Measurements from ENCODE around the gene KLRC3.
"Not testable (repeated sequence)": the region's sequence is repeated elsewhere in the genome, so short reads cannot be mapped to it uniquely, and the experiment has no call there.

The KLRC3 gene

GRCh38 chr12:10455766-10456165 is 35.4 kb upstream of the KLRC3 start:
- TF ChIP-seq REST (IDR thresholded peaks at IDR 0.05; ENCODE audit: insufficient read depth in 1 of 2, low read depth in 2 of 2, low read length in 2 of 2), result no peak
- TF ChIP-seq TAF1 (IDR thresholded peaks at IDR 0.05; ENCODE audit: borderline replicate concordance, insufficient read depth, low read length), result no peak

DNA sequence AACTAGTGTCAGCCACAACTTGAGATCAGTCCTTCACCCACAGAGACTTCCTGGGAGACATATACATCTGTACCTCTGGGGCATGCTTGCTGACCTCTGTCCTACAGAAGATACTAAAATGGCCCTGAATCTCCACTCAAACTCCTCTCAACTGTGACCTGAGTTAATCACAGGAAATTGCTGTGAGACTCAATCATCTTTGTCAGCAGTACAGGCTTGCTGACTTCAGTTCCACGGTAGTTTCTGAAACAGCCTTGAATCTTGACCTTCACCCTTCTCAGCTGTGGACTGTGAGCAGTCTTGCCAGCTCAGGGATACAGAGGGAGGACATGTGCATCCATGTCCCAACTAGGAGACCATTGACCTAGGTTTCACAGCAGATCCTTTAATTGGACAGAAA is 34.1 kb upstream of the KLRC3 start:
- TF ChIP-seq SIN3A (IDR thresholded peaks at IDR 0.05; ENCODE audit: borderline replicate concordance, insufficient read depth, low read length) (no peak), FOXP2 (optimal IDR thresholded peaks at IDR 0.05; ENCODE audit: borderline replicate concordance, extremely low read depth, extremely low read length, insufficient read depth) (no peak), TAF1 (IDR thresholded peaks at IDR 0.05; ENCODE audit: borderline replicate concordance, insufficient read depth, low read length) (no peak), REST (IDR thresholded peaks at IDR 0.05; ENCODE audit: insufficient read depth in 1 of 2, low read depth in 2 of 2, low read length in 2 of 2) (no peak), POLR2AphosphoS5 (IDR thresholded peaks at IDR 0.05; ENCODE audit: low read depth, low read length) (no peak)

DNA sequence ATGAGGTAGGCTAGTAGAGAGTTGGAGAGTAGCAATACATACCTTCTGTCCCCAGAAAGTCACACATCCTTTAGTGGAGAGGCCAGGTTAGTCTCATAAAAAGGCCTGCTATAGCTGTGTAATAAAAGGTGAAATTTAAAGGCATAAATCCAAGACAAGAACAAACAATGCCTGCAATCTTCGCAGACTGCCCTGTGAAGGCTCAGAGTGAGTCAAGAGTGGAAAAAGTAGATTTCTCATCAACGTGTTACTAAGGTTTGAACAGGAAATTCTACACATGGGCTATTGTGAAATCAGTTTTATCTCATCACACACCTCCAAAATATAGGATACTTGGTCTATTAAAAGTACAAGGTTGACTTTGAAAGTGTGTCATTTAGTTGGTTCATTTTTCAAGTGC is 32.8 kb upstream of the KLRC3 start, which contains the start of gene KLRC1:
Gene KLRC1 (minus strand): TSS at position 222 of the 400 bp plus-strand sequence. CDS start 2,221 bp downstream, outside the sequence.
- TF ChIP-seq POLR2AphosphoS5 (IDR thresholded peaks at IDR 0.05; ENCODE audit: low read depth, low read length) (no peak), FOXP2 (optimal IDR thresholded peaks at IDR 0.05; ENCODE audit: borderline replicate concordance, extremely low read depth, extremely low read length, insufficient read depth) (no peak), TAF1 (IDR thresholded peaks at IDR 0.05; ENCODE audit: borderline replicate concordance, insufficient read depth, low read length) (no peak), REST (IDR thresholded peaks at IDR 0.05; ENCODE audit: insufficient read depth in 1 of 2, low read depth in 2 of 2, low read length in 2 of 2) (no peak), SIN3A (IDR thresholded peaks at IDR 0.05; ENCODE audit: borderline replicate concordance, insufficient read depth, low read length) (no peak)

DNA sequence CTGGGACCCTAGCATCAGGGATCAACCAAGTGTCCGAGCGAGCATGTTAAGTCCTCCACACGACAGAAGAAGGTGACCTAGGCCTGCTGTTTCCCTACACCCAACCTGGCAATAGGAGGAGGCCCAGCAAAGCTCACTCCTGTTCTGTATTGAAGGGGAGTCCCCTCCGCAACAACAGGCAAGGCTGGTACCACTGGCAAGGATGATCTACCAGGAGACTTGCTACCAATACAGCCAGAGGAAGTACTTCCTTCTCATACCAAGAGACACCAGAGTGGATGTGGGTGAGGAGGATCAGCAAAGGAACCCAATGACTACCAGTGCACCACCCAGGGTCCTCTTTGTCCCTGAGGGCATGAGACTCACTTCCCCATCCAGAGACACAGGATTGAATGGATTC is 27.8 kb upstream of the KLRC3 start:
- TF ChIP-seq POLR2AphosphoS5 (IDR thresholded peaks at IDR 0.05; ENCODE audit: low read depth, low read length) (no peak), REST (IDR thresholded peaks at IDR 0.05; ENCODE audit: insufficient read depth in 1 of 2, low read depth in 2 of 2, low read length in 2 of 2) (no peak), SIN3A (IDR thresholded peaks at IDR 0.05; ENCODE audit: borderline replicate concordance, insufficient read depth, low read length) (no peak)

DNA sequence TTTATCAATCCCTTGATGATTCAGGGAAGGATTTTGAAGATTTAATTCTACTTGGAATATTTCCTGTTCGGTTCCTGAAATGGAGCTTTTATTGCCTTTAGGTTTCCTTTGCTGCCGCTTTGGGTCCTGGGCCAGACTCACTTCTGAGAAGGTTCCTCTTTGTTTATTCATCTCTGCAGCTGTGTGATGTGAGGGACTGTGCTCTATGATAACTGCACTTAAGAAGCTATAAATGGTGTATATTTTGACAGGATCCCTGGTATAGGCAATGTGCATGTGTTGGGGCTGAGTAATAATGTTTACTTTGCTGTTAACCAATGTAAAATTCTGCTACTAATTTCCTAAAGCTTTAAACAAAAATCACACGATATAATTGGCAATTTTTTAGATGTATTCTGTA is 15.4 kb upstream of the KLRC3 start, which contains the start of gene KLRC2:
Gene KLRC2 (minus strand): TSS at position 195 of the 400 bp plus-strand sequence. CDS start 24 bp downstream, at position 171.
- TF ChIP-seq FOXP2 (optimal IDR thresholded peaks at IDR 0.05; ENCODE audit: borderline replicate concordance, extremely low read depth, extremely low read length, insufficient read depth); REST (IDR thresholded peaks at IDR 0.05; ENCODE audit: insufficient read depth in 1 of 2, low read depth in 2 of 2, low read length in 2 of 2); SIN3A (IDR thresholded peaks at IDR 0.05; ENCODE audit: borderline replicate concordance, insufficient read depth, low read length): not testable (repeated sequence)
